Measurements from ENCODE around the gene ZNF688.
A peak's percentile ranks its signal among the peaks of the same experiment; 100 is the strongest.

ZNF688 gene

GRCh38 chr16:30585022-30585399 is 13.5 kb upstream of the ZNF688 start:
- no peak for DNase-seq

- DNase-seq: no peak
These were observed 11.3 kb upstream of the ZNF688 start for GRCh38 chr16:30582611-30583340.

GRCh38 chr16:30581457-30581856 is 9.9 kb upstream of the ZNF688 start:
- no peak for DNase-seq

GRCh38 chr16:30574678-30575077 is 3.2 kb upstream of the ZNF688 start:
- DNase-seq: no peak

- DNase-seq: peak in 1 of 2 experiments; percentile 25
These were observed 674 bp downstream of the ZNF688 start for GRCh38 chr16:30570636-30571444.

GRCh38 chr16:30569746-30570635 is 1.5 kb downstream of the ZNF688 start:
- no peak for DNase-seq

- DNase-seq: no peak
These were observed 2.2 kb downstream of the ZNF688 start for GRCh38 chr16:30569281-30569680.

- peak; percentile 53 to 56 for DNase-seq
These were observed 3.4 kb downstream of the ZNF688 start for GRCh38 chr16:30567991-30568638.

GRCh38 chr16:30567160-30567990 is 4.1 kb downstream of the ZNF688 start:
- DNase-seq: peak; percentile 71 to 79

GRCh38 chr16:30566531-30566930 is 5.0 kb downstream of the ZNF688 start:
- DNase-seq: no peak

GRCh38 chr16:30565984-30566383 is 5.5 kb downstream of the ZNF688 start:
- no peak for DNase-seq

GRCh38 chr16:30565526-30565925 is 6.0 kb downstream of the ZNF688 start:
- DNase-seq: no peak

- DNase-seq: no peak
These were observed 9.5 kb downstream of the ZNF688 start for GRCh38 chr16:30562021-30562420.

- DNase-seq: peak in 1 of 2 experiments; percentile 60
These were observed 10.3 kb downstream of the ZNF688 start for GRCh38 chr16:30561089-30561816.

GRCh38 chr16:30559690-30560089 is 11.8 kb downstream of the ZNF688 start:
- no peak for DNase-seq

- DNase-seq: no peak
These were observed 12.6 kb downstream of the ZNF688 start for GRCh38 chr16:30558789-30559377.

- DNase-seq: peak; percentile 97 to 98
These were observed 13.3 kb downstream of the ZNF688 start, which contains the start of gene ZNF764 for GRCh38 chr16:30557957-30558788. ZNF764 (minus strand) TSS chr16:30558374; CDS start chr16:30558182, 192 bp downstream.

GRCh38 chr16:30557707-30557956 is 13.9 kb downstream of the ZNF688 start:
- DNase-seq: no peak

- no peak for DNase-seq
These were observed 15.4 kb downstream of the ZNF688 start for GRCh38 chr16:30556125-30556473.
